GM23248 (cell line): ENCODE data around the gene GATA5. TPM values are rescaled to one million over a fixed set of nuclear protein-coding genes. Genes with fewer than 3 reads are reported as not detected.

ENCODE experiments used
- DNase-seq: peaks from one replicate; pipeline ENCODE4 v3.0.0-alpha.2; 2015
- H2AFZ ChIP-seq: fragments of 200-600 bp; sonication (generic); 2 replicates; pipeline ENCODE4 v1.6.1; 2016; ENCODE audit warnings: antibody characterized with exemption
- H3F3A ChIP-seq: fragments of 200-600 bp; sonication (generic); 2 replicates; pipeline ENCODE4 v1.6.1; 2016; ENCODE audit warnings: mild to moderate bottlenecking, antibody characterized with exemption, mixed run types; ENCODE audit not compliant: insufficient read depth
- H3K27ac ChIP-seq: fragments of 200-600 bp; sonication (generic); 2 replicates; pipeline ENCODE4 v1.5.1; 2016; ENCODE audit warnings: mild to moderate bottlenecking
- H3K27me3 ChIP-seq: fragments of 200-600 bp; sonication (generic); replicated peaks from 2 replicates; pipeline ENCODE4 v1.6.1; 2016; ENCODE audit warnings: mild to moderate bottlenecking; ENCODE audit not compliant: insufficient read depth
- H3K36me3 ChIP-seq: fragments of 200-600 bp; sonication (generic); 2 replicates; pipeline ENCODE4 v1.6.1; 2016; ENCODE audit warnings: low read depth, mild to moderate bottlenecking
- H3K4me1 ChIP-seq: fragments of 200-600 bp; sonication (generic); 2 replicates; pipeline ENCODE4 v1.6.1; 2016; ENCODE audit warnings: mild to moderate bottlenecking; ENCODE audit not compliant: insufficient read depth
- H3K4me2 ChIP-seq: fragments of 200-600 bp; sonication (generic); one replicate; pipeline ENCODE4 v1.6.1; 2016; ENCODE audit warnings: mild to moderate bottlenecking; ENCODE audit not compliant: unreplicated experiment
- H3K4me3 ChIP-seq: fragments of 200-600 bp; sonication (generic); 2 replicates; pipeline ENCODE4 v1.5.1; 2016; ENCODE audit warnings: mild to moderate bottlenecking
- H3K79me2 ChIP-seq: fragments of 200-600 bp; sonication (generic); 2 replicates; pipeline ENCODE4 v1.6.1; 2016; ENCODE audit warnings: mild to moderate bottlenecking; ENCODE audit not compliant: insufficient read depth
- H3K9ac ChIP-seq: fragments of 200-600 bp; sonication (generic); 2 replicates; pipeline ENCODE4 v1.6.1; 2016; ENCODE audit warnings: mild to moderate bottlenecking
- H3K9me2 ChIP-seq: fragments of 200-600 bp; sonication (generic); 2 replicates; pipeline ENCODE4 v1.6.1; 2016; ENCODE audit warnings: mixed run types, mild to moderate bottlenecking, moderate library complexity; ENCODE audit not compliant: insufficient read depth
- H3K9me3 ChIP-seq: fragments of 200-600 bp; sonication (generic); one replicate; pipeline ENCODE4 v1.6.1; 2017; ENCODE audit warnings: low read depth
- H4K20me1 ChIP-seq: fragments of 200-600 bp; sonication (generic); 2 replicates; pipeline ENCODE4 v1.6.0; 2016; ENCODE audit not compliant: insufficient read depth
- EZH2 ChIP-seq: fragments of 200-600 bp; sonication (generic); IDR thresholded peaks from 2 replicates; pipeline ENCODE4 v1.6.1; 2018; ENCODE audit warnings: antibody characterized with exemption, mild to moderate bottlenecking; ENCODE audit not compliant: insufficient read depth, poor library complexity, severe bottlenecking
- EZH2phosphoT487 ChIP-seq: fragments of 200-600 bp; sonication (generic); IDR thresholded peaks from 2 replicates; pipeline ENCODE4 v1.6.1; 2018; ENCODE audit warnings: antibody characterized with exemption, moderate library complexity, mild to moderate bottlenecking, low read depth; ENCODE audit not compliant: insufficient read depth
- WGBS, 2 experiments: methylation state at CpG; one replicate each; pipeline ENCODE4 v1.1.6; 2015 to 2017; ENCODE audit warnings: low lambda C conversion rate in 2 of 2, low coverage in 1 of 2; ENCODE audit errors: missing lambda C conversion rate in 2 of 2; 5-methylcytosine and 5-hydroxymethylcytosine counted together
- in situ Hi-C: fragments of 300-500 bp; cut with MboI; formaldehyde crosslinking; loops from 2 replicates; pipeline ENCODE4 v1.15.0; 2020
- polyA plus RNA-seq: library from polyadenylated mRNA; unstranded; fragments of >200 nt; fragmentation: Nextera tagmentation; extraction: Ambion mirVana; gene quantifications from 2 replicates; pipeline ENCODE4 v1.2.1, GENCODE V29; 2016
- total RNA-seq: library from RNA; depleted of rRNA; stranded (reverse); fragments of >200 nt; shearing (Covaris generic); gene quantifications from 2 replicates; pipeline ENCODE4 v1.2.3, GENCODE V29; 2014

GATA5 gene
- total and polyA plus RNA-seq, 2 experiments from 2014 or later = not detected

- no peak overlapping the region for H2AFZ ChIP-seq
- TF ChIP-seq EZH2 = peak; percentile 54
- TF ChIP-seq EZH2phosphoT487 = no peak
- no peaks in the 10 kb centered on the region for H3K79me2 ChIP-seq
- no peaks in the 10 kb centered on the region for H4K20me1 ChIP-seq
- H3K9ac ChIP-seq = no peak overlapping the region
- H3K4me1 ChIP-seq = no peaks in the 10 kb centered on the region
- no peaks in the 10 kb centered on the region for H3K9me3 ChIP-seq
- H3K4me3 ChIP-seq = no peak overlapping the region
- peaks cover 52% of the 10 kb centered on the region for H3K27me3 ChIP-seq
- no peak overlapping the region for H3K27ac ChIP-seq
- in situ Hi-C loops = no loop called here
- no peak overlapping the region for H3K4me2 ChIP-seq
- 47 to 50% methylated on average over 17 of the region's 17 CpGs for WGBS, 2 experiments
- H3F3A ChIP-seq = no peaks in the 10 kb centered on the region
- no peak for DNase-seq
- no peaks in the 10 kb centered on the region for H3K36me3 ChIP-seq
- H3K9me2 ChIP-seq = no peaks in the 10 kb centered on the region
Observed at GRCh38 chr20:62469352-62469751, 6.4 kb downstream of the GATA5 start.

GRCh38 chr20:62466806-62467537 lies 8.8 kb downstream of the GATA5 start:
- Histone ChIP-seq H4K20me1 (no peaks in the 10 kb centered on the region), H3K9me3 (no peaks in the 10 kb centered on the region), H3F3A (no peaks in the 10 kb centered on the region), H3K4me2 (no peak overlapping the region), H3K9ac (no peak overlapping the region), H2AFZ (no peak overlapping the region), H3K9me2 (no peaks in the 10 kb centered on the region), H3K36me3 (no peaks in the 10 kb centered on the region), H3K27me3 (peaks cover 30% of the 10 kb centered on the region), H3K4me1 (no peaks in the 10 kb centered on the region), H3K4me3 (no peak overlapping the region), H3K79me2 (no peaks in the 10 kb centered on the region), H3K27ac (no peak overlapping the region)
- TF ChIP-seq EZH2phosphoT487 = no peak
- TF ChIP-seq EZH2 = no peak
- DNase-seq = no peak
- 56 to 64% methylated on average over 19 of the region's 19 CpGs for WGBS, 2 experiments
- in situ Hi-C loops = no loop called here

GRCh38 chr20:62466072-62466760 lies 9.6 kb downstream of the GATA5 start:
- Histone ChIP-seq H3K9me2 (no peaks in the 10 kb centered on the region), H3K36me3 (no peaks in the 10 kb centered on the region), H3F3A (no peaks in the 10 kb centered on the region), H3K4me2 (no peak overlapping the region), H3K4me3 (no peak overlapping the region), H3K27ac (no peak overlapping the region), H3K9ac (no peak overlapping the region), H3K9me3 (no peaks in the 10 kb centered on the region), H4K20me1 (no peaks in the 10 kb centered on the region), H3K4me1 (no peaks in the 10 kb centered on the region), H3K79me2 (no peaks in the 10 kb centered on the region), H2AFZ (no peak overlapping the region), H3K27me3 (peaks cover 25% of the 10 kb centered on the region)
- in situ Hi-C loops = no loop called here
- TF ChIP-seq EZH2phosphoT487 = no peak
- no peak for TF ChIP-seq EZH2
- DNase-seq = no peak
- WGBS, 2 experiments = 75 to 78% methylated on average over 37 to 48 of the region's 48 CpGs

DNA sequence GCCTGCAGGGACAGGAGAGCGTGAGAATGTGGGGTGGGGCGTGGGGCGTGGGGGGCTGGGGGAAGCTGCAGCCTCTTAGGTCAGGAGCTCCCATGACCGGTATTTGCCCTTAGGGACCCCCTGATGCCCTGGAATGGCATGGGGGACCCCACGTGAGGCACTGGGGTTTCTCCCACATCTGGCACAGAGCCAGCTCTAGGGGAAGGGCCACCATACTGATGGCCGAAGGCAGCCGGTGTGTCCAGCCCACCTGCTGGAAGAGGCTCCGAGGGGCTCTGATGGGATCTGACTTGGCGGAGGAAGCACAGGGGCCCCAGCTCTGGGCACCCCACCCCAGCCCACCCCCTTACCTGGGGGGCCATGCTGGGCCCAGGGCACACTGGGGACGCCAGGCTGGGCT lies 10.8 kb downstream of the GATA5 start:
- H3K9me3 ChIP-seq = no peaks in the 10 kb centered on the region
- no peaks in the 10 kb centered on the region for H3K36me3 ChIP-seq
- peaks cover 13% of the 10 kb centered on the region for H3K27me3 ChIP-seq
- 58 to 64% methylated on average over 5 to 8 of the region's 10 CpGs for WGBS, 2 experiments
- no peak overlapping the region for H3K27ac ChIP-seq
- DNase-seq = no peak
- H3K9me2 ChIP-seq = no peaks in the 10 kb centered on the region
- no peak overlapping the region for H2AFZ ChIP-seq
- TF ChIP-seq EZH2 (no peak), EZH2phosphoT487 (no peak)
- H4K20me1 ChIP-seq = no peaks in the 10 kb centered on the region
- H3F3A ChIP-seq = no peaks in the 10 kb centered on the region
- no peak overlapping the region for H3K4me3 ChIP-seq
- no peak overlapping the region for H3K4me2 ChIP-seq
- H3K79me2 ChIP-seq = no peaks in the 10 kb centered on the region
- no peak overlapping the region for H3K9ac ChIP-seq
- H3K4me1 ChIP-seq = no peaks in the 10 kb centered on the region
- in situ Hi-C loops = no loop called here
